ENCODE measurements around the gene PIEZO1.
"Not testable (repeated sequence)": the region's sequence is repeated elsewhere in the genome, so short reads cannot be mapped to it uniquely, and the experiment has no call there.

Gene PIEZO1

GRCh38 chr16:88785106-88785924 is at the start of gene PIEZO1:
Gene PIEZO1 (minus strand): TSS chr16:88785220. CDS start chr16:88784964, 256 bp downstream.
- DNase-seq: peak; percentile 86 to 87

- DNase-seq: no peak
Observed at GRCh38 chr16:88834670-88835069, 49.6 kb upstream of the PIEZO1 start.

GRCh38 chr16:88833086-88833485 is 48.1 kb upstream of the PIEZO1 start:
- DNase-seq: no peak

DNA sequence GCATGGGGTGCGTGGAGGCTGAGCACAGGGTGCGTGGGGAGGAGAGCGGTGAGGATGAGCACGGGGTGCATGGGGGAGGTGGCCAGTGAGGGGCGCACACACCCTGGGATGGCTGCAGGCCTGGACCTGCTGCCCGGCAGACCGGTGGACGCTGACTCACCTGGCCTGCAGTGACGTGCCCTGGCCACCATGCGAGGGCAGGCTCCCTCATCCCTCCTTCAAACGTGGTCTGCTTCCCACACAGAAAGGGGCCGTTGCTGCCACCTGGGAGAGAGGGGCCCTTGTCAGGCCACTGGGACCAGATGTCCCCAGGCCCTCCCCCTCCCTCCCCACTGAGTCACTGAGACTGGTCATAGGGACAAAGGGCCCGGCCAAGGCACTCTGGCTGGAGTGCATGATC is 46.8 kb upstream of the PIEZO1 start:
- DNase-seq: no peak

- DNase-seq: no peak
Observed at GRCh38 chr16:88830783-88831182, 45.8 kb upstream of the PIEZO1 start.

DNA sequence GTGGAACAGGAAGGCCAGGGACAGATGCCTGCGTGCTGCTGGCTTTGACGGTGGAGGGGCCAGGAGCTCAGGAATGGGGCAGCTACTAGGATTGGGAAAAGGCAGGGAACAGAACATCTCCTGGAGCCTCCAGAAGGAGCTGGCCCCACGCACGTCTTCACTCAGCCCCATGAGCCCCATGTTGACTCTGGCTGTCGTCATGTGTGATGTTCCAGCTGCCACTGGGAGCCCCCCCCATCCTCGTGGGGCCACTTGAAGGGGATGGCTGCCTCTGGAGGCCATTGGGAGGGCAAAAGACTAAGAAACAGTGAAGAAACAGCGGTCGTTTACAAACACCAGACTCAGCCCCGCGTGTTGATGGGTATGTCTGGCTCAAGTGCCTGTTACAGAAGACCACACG is 45.2 kb upstream of the PIEZO1 start:
- no peak for DNase-seq

GRCh38 chr16:88828711-88829110 is 43.7 kb upstream of the PIEZO1 start:
- DNase-seq: no peak

DNA sequence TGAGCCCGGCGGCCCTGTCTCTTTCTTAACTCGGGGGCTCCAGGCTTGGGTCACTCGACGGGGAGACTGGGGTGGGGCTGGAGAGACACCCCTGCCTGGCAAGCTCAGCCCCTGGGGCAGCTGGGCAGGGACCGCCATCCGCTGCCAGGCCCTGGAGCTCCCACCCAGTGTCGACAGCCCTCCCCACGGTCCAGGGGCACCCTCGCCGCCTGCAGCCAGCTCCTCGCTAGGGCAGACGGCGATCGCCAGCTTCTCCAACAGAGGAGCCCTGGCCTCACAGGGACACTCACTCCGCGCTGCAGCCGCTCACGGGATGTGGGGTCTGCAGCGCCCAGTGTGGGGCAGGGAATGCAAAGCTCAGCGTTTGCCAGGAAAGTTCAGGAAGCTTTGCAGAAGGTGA is 42.7 kb upstream of the PIEZO1 start:
- DNase-seq: no peak

- no peak for DNase-seq
Observed at GRCh38 chr16:88826070-88826840, 41.2 kb upstream of the PIEZO1 start.

DNA sequence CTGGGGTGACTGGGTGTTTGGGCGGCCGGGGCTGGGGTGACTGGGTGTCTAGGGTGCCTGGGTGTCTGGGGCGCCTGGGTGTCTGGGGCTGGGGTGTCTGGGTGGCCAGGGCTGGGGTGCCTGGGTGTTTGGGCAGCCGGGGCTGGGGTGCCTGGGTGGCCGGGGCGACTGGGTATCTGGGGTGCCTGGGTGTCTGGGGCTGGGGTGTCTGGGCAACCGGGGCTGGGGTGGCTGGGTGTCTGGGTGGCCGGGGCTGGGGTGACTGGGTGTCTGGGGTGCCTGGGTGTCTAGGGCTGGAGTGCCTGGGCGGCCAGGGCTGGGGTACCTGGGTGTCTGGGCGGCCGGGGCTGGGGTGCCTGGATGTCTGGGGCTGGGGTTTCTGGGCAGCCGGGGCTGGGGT is 40.1 kb upstream of the PIEZO1 start:
- no peak for DNase-seq

DNA sequence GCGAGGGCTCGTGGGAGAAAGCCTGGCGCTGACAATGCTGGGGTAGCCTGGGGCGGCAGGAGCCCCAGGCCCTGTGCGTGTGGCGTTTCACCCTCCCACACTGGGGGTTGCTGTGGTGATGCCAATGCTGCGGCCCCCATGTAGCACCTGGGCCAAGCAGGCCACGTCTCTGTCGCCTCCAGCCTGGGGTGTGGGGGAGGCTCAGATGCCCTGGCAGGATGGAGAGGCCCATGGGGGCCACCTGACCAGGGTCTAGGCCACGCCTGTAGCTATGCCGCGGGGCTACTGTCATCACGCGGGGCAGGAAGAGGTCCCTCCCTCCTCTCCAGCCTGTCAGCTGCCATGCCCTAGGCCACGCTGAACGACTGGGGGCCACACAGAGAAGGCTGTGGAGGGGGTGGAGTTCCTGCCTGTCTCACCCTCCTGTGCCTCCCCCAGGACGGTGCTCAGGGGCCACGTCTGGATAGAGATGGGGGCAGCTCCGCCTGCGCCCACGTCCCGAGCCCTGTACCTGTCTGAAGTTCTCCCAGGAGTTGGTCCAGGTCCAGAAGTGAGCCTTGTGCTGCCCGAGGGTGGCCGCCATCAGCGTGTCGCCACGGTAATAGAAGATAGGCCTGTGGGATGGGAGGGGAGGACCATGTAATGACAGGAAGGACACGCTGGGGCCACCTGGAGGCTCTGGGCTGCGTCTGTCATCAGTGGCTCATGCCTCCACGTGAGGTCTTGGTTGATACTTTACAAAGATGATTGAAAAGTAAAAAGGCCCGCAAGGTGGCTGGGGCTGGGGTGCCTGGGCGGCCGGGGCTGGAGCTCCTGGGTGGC is 39.4 kb upstream of the PIEZO1 start:
- no peak for DNase-seq

- DNase-seq: not testable (repeated sequence)
Observed at GRCh38 chr16:88823646-88824045, 38.6 kb upstream of the PIEZO1 start.

DNA sequence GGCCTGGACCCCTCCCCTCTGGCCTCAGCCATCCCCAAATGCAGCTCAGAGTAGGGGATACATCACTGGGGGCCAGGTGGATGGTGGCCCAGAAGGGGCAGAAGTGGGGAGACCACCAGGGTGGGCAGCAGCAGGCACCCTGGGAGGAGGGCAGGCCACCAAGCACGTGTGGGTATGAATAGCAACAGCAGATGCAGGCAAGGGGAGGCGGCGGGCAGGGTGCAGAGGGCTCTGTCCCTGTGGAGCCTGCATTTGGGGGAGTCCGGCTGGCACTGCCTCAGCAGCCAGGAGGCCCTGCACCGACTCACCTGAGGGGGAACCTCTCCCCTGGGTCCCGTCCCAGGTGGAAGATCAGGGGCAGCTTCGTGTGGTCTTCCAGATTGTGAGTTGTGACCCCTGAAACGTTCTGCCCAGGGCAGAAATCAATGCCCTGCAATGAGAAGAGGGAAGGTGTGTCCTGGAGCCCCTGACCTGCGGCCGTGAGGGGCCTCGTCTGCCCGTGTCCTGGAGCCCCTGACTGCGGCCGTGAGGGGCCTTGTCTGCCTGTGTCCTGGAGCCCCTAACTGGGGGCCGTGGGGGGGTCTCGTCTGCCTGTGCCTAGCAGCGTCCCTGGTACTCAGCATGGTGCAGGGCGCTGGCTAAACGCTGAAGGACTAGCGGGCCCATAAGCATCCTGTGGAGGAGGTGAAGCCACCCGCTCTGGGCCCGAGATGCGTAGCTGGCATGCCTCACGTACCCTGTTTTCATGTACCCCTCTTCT is 37.4 kb upstream of the PIEZO1 start:
- no peak for DNase-seq

GRCh38 chr16:88821168-88821850 is 36.3 kb upstream of the PIEZO1 start:
- DNase-seq: no peak

DNA sequence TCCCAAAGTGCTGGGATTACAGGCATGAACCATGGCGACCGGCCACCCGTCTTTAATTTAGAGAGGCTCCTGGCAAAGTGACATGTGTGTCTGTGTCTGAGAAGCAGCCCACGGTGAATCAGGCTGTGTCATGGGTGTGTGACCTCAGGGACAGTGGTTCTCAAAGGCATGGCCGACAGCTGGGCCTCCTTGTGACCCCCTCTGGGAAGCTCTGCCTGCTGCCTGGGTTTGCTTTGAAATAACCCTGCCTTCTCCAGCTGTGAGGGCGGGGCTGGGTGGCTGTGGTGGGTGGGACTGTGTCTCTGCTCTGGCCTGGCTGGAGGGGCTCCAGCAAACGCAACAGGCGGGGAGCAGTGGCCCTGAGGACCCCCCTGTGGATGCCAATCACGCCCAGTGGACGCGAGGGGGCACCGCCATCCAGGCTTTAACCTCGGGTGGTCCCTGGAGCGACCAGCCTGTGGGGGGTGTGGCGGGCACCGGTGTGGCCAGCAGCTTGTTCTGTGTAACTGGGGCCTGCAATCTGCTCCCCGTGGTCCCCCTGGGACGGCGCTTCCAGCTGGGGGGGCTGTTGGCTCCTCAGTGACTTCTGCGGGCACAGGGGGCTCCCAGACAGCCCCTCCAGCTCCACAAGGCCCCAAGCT is 35.5 kb upstream of the PIEZO1 start:
- DNase-seq: no peak

- no peak for DNase-seq
Observed at GRCh38 chr16:88819126-88819525, 34.1 kb upstream of the PIEZO1 start.

GRCh38 chr16:88818575-88818874 is 33.5 kb upstream of the PIEZO1 start:
- DNase-seq: no peak

- no peak for DNase-seq
Observed at GRCh38 chr16:88817785-88818574, 33.0 kb upstream of the PIEZO1 start.

GRCh38 chr16:88816736-88817535 is 31.9 kb upstream of the PIEZO1 start:
- no peak for DNase-seq

All from activated CD4-positive, alpha-beta T cell treated with anti-CD3 and anti-CD28 coated beads, Interleukin-2, amount 50 U/mL, for 4 hours (primary cell).